AG09309 (cell line): ENCODE data around the gene ABCD1.
"Not testable (repeated sequence)": the region's sequence is repeated elsewhere in the genome, so short reads cannot be mapped to it uniquely, and the experiment has no call there.

ENCODE experiments used
- DNase-seq: peaks from one replicate; pipeline ENCODE4 v3.0.0-alpha.2; 2010; ENCODE audit warnings: low read depth
- H3K4me3 ChIP-seq: 2 replicates; pipeline ENCODE4 v1.5.1; 2011; ENCODE audit warnings: mild to moderate bottlenecking, low read depth, low read length, moderate library complexity; ENCODE audit not compliant: control insufficient read depth
- TF ChIP-seq, protein P1 (sequence below): IDR thresholded peaks from 2 replicates; pipeline ENCODE4 v1.5.1; 2011; ENCODE audit warnings: mild to moderate bottlenecking, low read depth, low read length, inconsistent platforms; ENCODE audit not compliant: insufficient read depth, control insufficient read depth; ENCODE audit errors: missing control alignments

Gene ABCD1

DNA sequence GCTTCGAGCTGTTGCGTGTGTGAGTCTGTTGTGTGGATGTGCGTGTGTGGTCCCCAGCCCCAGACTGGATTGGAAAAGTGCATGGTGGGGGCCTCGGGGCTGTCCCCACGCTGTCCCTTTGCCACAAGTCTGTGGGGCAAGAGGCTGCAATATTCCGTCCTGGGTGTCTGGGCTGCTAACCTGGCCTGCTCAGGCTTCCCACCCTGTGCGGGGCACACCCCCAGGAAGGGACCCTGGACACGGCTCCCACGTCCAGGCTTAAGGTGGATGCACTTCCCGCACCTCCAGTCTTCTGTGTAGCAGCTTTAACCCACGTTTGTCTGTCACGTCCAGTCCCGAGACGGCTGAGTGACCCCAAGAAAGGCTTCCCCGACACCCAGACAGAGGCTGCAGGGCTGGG lies 28.6 kb upstream of the ABCD1 start:
- TF ChIP-seq, protein P1, sequence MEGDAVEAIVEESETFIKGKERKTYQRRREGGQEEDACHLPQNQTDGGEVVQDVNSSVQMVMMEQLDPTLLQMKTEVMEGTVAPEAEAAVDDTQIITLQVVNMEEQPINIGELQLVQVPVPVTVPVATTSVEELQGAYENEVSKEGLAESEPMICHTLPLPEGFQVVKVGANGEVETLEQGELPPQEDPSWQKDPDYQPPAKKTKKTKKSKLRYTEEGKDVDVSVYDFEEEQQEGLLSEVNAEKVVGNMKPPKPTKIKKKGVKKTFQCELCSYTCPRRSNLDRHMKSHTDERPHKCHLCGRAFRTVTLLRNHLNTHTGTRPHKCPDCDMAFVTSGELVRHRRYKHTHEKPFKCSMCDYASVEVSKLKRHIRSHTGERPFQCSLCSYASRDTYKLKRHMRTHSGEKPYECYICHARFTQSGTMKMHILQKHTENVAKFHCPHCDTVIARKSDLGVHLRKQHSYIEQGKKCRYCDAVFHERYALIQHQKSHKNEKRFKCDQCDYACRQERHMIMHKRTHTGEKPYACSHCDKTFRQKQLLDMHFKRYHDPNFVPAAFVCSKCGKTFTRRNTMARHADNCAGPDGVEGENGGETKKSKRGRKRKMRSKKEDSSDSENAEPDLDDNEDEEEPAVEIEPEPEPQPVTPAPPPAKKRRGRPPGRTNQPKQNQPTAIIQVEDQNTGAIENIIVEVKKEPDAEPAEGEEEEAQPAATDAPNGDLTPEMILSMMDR = no peak
- DNase-seq = no peak
- no peak overlapping the region for H3K4me3 ChIP-seq

DNA sequence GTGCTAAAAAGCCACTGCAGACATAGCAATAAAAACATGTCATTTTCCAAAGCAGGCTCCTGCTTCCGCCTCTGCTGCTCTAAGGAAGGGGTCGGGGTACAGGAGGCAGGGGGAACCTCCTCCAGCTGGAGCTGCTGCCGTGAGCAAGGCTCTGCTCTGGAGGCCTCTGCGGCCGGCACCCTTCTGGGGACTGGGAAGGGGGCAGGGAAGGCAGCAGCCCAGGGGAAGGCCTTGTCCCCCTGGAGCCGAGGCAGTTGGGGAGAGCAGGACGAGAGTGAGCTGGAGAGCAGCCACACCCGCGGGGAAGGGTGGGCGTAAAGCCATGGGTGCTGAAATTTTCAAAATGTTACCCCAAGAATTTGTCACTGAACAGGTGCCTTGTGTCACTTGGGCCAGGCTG lies 28.1 kb upstream of the ABCD1 start:
- H3K4me3 ChIP-seq, DNase-seq: not testable (repeated sequence)

DNA sequence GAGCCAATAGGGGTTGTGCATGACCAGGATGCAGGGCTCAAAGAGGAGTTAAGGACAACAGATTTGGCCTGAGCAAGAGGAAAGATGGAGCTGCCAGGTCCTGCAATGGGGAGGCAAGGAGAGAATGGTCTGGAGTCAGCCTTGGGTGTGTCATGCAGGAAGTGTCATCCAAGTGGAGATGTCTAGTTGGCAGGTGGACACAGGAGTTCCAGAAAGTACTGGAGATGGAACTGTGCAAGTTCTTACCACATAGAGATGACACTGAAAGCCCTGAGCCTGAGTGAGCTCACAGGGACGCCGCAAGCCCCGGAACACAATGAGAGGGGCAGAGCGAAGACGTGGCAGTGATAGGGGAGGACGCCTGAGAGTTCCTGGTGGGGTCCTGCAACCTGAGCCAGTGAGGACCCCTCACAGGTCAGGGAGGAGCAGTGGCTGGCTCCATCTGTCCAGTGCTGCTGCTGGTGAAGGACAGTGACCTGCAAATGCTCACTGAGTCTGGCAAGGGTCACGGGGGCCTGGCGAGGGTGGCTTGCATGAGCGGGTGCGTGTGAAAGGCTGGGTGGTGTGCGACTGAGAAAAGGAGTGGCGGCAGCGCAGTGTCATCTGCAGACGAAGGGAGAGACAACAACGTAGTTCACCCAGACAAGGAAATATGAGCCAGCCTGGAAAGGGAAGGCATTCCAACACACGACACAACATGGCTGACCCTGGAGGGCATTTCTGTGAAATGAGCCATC lies 27.5 kb upstream of the ABCD1 start:
- DNase-seq, H3K4me3 ChIP-seq: not testable (repeated sequence)

DNA sequence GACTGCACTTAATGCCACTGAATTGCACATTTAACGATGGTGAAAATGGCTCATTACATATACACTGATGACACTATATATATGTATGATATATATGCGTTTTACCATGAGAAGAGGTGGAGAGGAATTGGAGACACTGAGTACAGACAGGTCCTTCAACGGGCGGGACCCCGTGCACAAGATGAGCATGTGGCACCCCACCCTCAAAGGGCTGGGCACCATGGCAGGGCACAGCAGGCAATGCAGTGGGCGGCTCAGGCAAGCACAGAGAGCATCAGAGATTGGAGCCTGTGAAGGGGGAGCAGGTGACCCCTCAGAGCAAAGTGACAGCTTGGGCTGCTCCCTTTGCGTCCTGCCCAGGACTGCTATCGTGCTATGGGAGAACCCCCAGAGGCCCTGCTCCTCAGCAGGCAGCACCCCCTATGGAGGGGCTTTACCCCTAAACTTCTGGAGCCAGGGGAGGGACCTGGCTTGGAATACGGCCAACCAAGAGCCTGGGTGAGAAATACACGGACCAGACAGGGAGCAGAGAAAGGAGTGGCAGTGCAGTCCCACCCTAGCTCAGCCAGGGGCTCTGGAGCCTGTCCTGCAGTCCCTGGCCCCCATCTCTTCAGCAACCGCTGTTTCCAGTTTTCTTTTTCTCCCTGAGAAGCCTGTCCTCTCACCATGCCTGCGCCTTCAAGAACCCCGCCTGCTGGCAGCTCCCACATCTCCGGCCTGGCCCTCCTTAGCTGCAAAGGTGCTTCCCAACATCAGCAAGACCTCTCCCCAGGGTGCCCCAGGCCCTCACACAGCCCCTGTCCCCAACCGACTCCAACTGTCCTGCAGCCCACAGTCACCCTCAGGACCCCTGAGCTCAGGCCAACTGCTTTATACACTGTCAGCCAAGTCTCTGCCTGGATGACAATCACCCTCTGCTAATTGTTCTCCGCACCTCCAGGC lies 26.5 kb upstream of the ABCD1 start:
- no peak overlapping the region for H3K4me3 ChIP-seq
- TF ChIP-seq, protein P1 = no peak
- DNase-seq = no peak

DNA sequence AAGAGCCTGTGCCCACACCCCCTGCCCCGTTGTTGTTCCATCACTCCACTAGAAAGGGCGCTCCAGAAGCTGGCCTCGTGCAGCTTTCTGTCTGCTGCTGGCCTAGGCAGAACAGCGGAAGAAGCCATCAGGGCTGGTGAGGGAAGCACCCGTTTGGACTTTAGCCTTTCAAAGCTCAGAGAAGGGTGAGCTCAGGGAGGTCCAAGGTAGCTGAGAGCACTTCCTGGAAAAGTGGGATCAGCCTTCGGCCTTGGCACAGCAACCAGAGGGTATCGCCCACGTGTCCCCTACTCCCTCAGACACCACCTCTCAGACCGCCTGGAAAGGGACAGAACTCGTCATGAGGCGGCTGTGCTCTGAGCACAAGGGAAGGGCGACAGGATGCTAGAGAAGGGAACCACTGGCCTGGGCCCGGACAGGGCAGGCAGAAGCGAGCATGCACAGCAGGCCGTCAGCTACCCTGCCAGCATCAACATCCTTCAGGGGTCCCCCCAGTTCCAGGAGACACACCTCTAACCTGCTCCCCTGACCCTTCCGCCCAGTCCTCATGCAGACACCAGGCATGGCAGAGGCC lies 25.4 kb upstream of the ABCD1 start:
- not testable (repeated sequence) for H3K4me3 ChIP-seq, DNase-seq

DNA sequence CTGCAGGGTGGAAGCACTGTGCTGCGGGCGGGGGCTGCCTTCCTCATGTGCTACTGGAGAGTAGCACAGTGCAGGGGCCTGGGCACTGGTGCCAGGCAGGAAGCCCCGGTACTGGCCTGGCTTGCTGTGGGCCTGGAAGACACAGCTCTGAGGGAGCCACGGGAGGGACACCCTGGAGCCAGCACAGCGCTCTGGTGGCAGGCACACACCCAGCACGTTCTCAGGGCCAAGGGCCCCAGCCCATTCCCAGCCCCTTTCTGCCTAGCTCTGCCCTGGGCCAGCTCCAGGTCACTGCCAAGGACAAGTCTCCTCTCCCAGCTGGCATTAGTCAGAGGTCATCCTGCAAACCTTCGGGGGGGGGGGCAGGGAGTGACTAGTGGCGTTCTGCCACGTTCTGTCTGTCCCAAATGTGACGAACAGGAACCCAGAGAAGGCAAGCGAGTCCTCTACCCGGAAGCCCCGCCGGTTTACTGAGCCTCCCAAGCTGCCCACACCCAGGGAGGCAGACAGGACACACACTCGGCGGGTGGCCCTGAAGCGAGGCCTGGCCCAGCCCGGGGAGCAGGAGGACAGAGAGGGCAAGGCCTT lies 24.8 kb upstream of the ABCD1 start:
- not testable (repeated sequence) for H3K4me3 ChIP-seq, DNase-seq

DNA sequence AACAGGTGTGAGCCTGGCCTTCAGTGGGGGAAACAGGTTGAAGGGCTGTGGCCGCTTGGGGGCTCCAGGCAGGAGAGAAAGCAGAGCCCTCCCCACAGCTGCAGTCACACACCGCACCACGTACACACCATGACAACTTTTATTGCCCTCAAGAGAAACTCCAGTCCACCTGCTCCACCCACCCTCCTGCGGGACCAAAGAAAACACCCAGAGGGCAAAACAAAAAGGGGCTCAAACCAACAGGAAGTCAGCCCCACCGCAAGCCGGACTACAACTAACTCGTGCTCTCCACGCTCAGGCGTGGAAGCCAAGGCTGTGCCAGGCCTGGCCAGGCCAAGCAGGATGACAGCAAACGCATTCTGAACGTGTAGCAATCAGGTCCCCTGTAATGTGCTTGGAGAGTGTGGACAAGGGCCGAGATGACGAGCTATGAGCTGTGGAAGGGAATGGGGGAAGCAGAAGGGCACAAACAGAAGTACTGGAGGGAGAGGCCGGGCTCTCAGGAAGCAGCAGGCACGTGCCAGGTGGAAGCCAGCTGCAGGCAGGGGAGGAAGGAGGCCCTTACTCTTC lies 24.2 kb upstream of the ABCD1 start:
- TF ChIP-seq, protein P1 = no peak
- H3K4me3 ChIP-seq = no peak overlapping the region
- DNase-seq = no peak

DNA sequence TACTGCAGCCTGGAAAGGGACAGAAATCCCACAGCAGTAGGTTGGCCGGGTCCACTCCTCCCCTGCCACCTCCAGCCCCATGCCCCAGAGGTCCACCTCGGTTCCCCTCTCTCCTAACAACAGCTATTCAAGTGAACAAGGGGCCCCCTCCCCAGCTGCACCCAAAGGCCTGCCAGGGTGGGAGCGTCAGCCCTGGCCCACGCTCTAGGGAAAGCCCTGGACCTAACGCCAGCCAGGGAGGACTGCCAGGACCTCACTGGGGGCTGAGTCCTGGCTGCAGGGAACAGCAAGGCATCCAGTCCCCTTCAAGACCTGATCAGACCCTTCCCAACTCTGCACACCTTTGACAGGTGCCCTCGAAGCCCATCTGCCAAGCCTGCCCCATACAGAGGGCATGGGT lies 23.7 kb upstream of the ABCD1 start:
- no peak for DNase-seq
- TF ChIP-seq, protein P1 = no peak
- no peak overlapping the region for H3K4me3 ChIP-seq
